ENCODE measurements around the gene S100A12. TPM values are rescaled to one million over a fixed set of nuclear protein-coding genes. Genes with fewer than 3 reads are reported as not detected.

S100A12 gene
- total and polyA plus RNA-seq, 9 of the 15 experiments (the other 6 are each of a cell fraction or from before 2014, with no cell fraction given), result not detected

- CTCF ChIA-PET (ENCODE audit: low intra/inter-chr PET ratio), result interaction anchor here (0.6 kb wide), 1 partner anchor 25 kb away, joined by 3 read pairs; no protein-coding TSS in a partner anchor
- peak; percentile 59 for TF ChIP-seq PKNOX1 (IDR thresholded peaks at IDR 0.05)
- no peak for TF ChIP-seq CUX1 (CRISPR knock-in tag; IDR thresholded peaks at IDR 0.05)
- TF ChIP-seq RCOR1 (IDR thresholded peaks at IDR 0.05; ENCODE audit: borderline replicate concordance in 1 of 2, low read depth in 2 of 2, low read length in 2 of 2), result no peak
- no peak for TF ChIP-seq THRA (IDR thresholded peaks at IDR 0.05)
- no peak for FAIRE-seq
Measured at GRCh38 chr1:153324912-153325311, 50.5 kb downstream of the S100A12 start.

More at GRCh38 chr1:153324912-153325311, 50.5 kb downstream of the S100A12 start:
- Histone ChIP-seq H3K27me3 (ENCODE audit: control insufficient read depth in 2 of 2, insufficient read depth in 2 of 2, low read length in 2 of 2) (no peaks in the 10 kb centered on the region; a peak in 1 of 5 replicates), H3K27ac (ENCODE audit: extremely low read depth, low read depth, low read length) (no peak overlapping the region), H4K20me1 (replicated peaks; ENCODE audit: control insufficient read depth, insufficient read depth, low read length) (no peaks in the 10 kb centered on the region), H2AFZ (ENCODE audit: low read depth, low read length) (no peak overlapping the region), H3K4me3 (no peak overlapping the region), H3K79me2 (ENCODE audit: control insufficient read depth, insufficient read depth, low read length) (no peaks in the 10 kb centered on the region), H3K4me2 (ENCODE audit: insufficient read depth, low read length) (no peak overlapping the region), H3K9ac (ENCODE audit: insufficient read depth in 1 of 2, low read depth in 2 of 2, low read length in 2 of 2) (no peak overlapping the region), H3K4me1 (replicated peaks in 1 of 2; ENCODE audit: control insufficient read depth in 2 of 2, insufficient read depth in 2 of 2, low read length in 2 of 2) (no peaks in the 10 kb centered on the region), H3K9me1 (ENCODE audit: control insufficient read depth, insufficient read depth, low read length) (no peaks in the 10 kb centered on the region), H3K9me3 (replicated peaks; ENCODE audit: control insufficient read depth, insufficient read depth, low read depth, low read length) (no peaks in the 10 kb centered on the region), H3K36me3 (ENCODE audit: control insufficient read depth, insufficient read depth, low read length) (no peaks in the 10 kb centered on the region)
- DNase-seq (ENCODE audit: extremely low read depth in 1 of 4, low spot score in 3 of 4), result no peak
- POLR2A ChIA-PET, result interaction anchor here (0.7 kb wide), 1 partner anchor 17 kb away, joined by 3 read pairs; no protein-coding TSS in a partner anchor
- ATAC-seq, result no peak
- BruUV-seq (replicated peaks), result no TSS peak
- intact Hi-C loops (cut with micrococcal nuclease), result no loop called here
- in situ Hi-C loops (cut with MboI), result no loop called here

Small RNA genes within 50 kb of the gene (small RNA-seq; reads per million reads assigned to genes)
- gene RNU6-160P (not detected), gene S100A15A (not detected)

Other genes with a start within 250 kb of the S100A12 start
Only the 7 nearest of the 17 such genes appear.
- not detected in 2 replicates for gene LORICRIN, start 115.9 kb downstream of the S100A12 start, total RNA-seq (2014; rRNA removed)
- not detected in 2 replicates for gene LORICRIN, start 115.9 kb downstream of the S100A12 start, total RNA-seq (2014; rRNA removed; fragmentation: Illumina TruSeq; extraction: Trizol)
- not detected in 2 replicates for gene LORICRIN, start 115.9 kb downstream of the S100A12 start, total RNA-seq (2015; rRNA removed; fragmentation: Illumina TruSeq; extraction: Trizol)
- not detected in 2 replicates for gene LORICRIN, start 115.9 kb downstream of the S100A12 start, total RNA-seq (2021)
- not detected in 2 replicates for gene LORICRIN, start 115.9 kb downstream of the S100A12 start, polyA plus RNA-seq (2011; rRNA removed)
- not detected in 2 replicates for gene LORICRIN, start 115.9 kb downstream of the S100A12 start, polyA plus RNA-seq (2014; fragmentation: Illumina TruSeq; extraction: Trizol)
- gene LORICRIN, start 115.9 kb downstream of the S100A12 start, polyA plus RNA-seq (2014; fragmentation: Nextera tagmentation; extraction: Ambion mirVana), result not detected
- gene LORICRIN, start 115.9 kb downstream of the S100A12 start, polyA plus RNA-seq (2014; rRNA removed), result not detected in 2 replicates
- not detected in 2 replicates for gene PGLYRP3, start 62.7 kb downstream of the S100A12 start, total RNA-seq (2014; rRNA removed)
- not detected in 2 replicates for gene PGLYRP3, start 62.7 kb downstream of the S100A12 start, total RNA-seq (2014; rRNA removed; fragmentation: Illumina TruSeq; extraction: Trizol)
- not detected in 2 replicates for gene PGLYRP3, start 62.7 kb downstream of the S100A12 start, total RNA-seq (2015; rRNA removed; fragmentation: Illumina TruSeq; extraction: Trizol)
- gene PGLYRP3, start 62.7 kb downstream of the S100A12 start, total RNA-seq (2021), result not detected in 2 replicates
- gene PGLYRP3, start 62.7 kb downstream of the S100A12 start, polyA plus RNA-seq (2011; rRNA removed), result not detected in 2 replicates
- gene PGLYRP3, start 62.7 kb downstream of the S100A12 start, polyA plus RNA-seq (2014; fragmentation: Illumina TruSeq; extraction: Trizol), result not detected in 2 replicates
- gene PGLYRP3, start 62.7 kb downstream of the S100A12 start, polyA plus RNA-seq (2014; fragmentation: Nextera tagmentation; extraction: Ambion mirVana), result not detected
- not detected in 2 replicates for gene PGLYRP3, start 62.7 kb downstream of the S100A12 start, polyA plus RNA-seq (2014; rRNA removed)
- not detected in 2 replicates for gene PGLYRP4, start 26.8 kb downstream of the S100A12 start, total RNA-seq (2014; rRNA removed)
- not detected in 2 replicates for gene PGLYRP4, start 26.8 kb downstream of the S100A12 start, total RNA-seq (2014; rRNA removed; fragmentation: Illumina TruSeq; extraction: Trizol)
- not detected in 2 replicates for gene PGLYRP4, start 26.8 kb downstream of the S100A12 start, total RNA-seq (2015; rRNA removed; fragmentation: Illumina TruSeq; extraction: Trizol)
- 0.13 and 0.22 TPM in 2 replicates for gene PGLYRP4, start 26.8 kb downstream of the S100A12 start, total RNA-seq (2021)
- 0.06 and 0.08 TPM in 2 replicates for gene PGLYRP4, start 26.8 kb downstream of the S100A12 start, polyA plus RNA-seq (2011; rRNA removed)
- gene PGLYRP4, start 26.8 kb downstream of the S100A12 start, polyA plus RNA-seq (2014; fragmentation: Illumina TruSeq; extraction: Trizol), result 0.07 TPM in 1 of 2 replicates, not detected in the other
- under 1 TPM in 1 of 2 experiments, not detected in 1; 0.11 TPM for gene PGLYRP4, start 26.8 kb downstream of the S100A12 start, polyA plus RNA-seq (2014; fragmentation: Nextera tagmentation; extraction: Ambion mirVana)
- not detected in 2 replicates for gene PGLYRP4, start 26.8 kb downstream of the S100A12 start, polyA plus RNA-seq (2014; rRNA removed)
- gene S100A9, start 17.8 kb downstream of the S100A12 start, total RNA-seq (2014; rRNA removed), result not detected in 2 replicates
- gene S100A9, start 17.8 kb downstream of the S100A12 start, total RNA-seq (2014; rRNA removed; fragmentation: Illumina TruSeq; extraction: Trizol), result not detected in 2 replicates
- not detected in 2 replicates for gene S100A9, start 17.8 kb downstream of the S100A12 start, total RNA-seq (2015; rRNA removed; fragmentation: Illumina TruSeq; extraction: Trizol)
- 0.34 and 0.80 TPM in 2 replicates for gene S100A9, start 17.8 kb downstream of the S100A12 start, total RNA-seq (2021)
- gene S100A9, start 17.8 kb downstream of the S100A12 start, polyA plus RNA-seq (2011; rRNA removed), result not detected in 2 replicates
- not detected in 2 replicates for gene S100A9, start 17.8 kb downstream of the S100A12 start, polyA plus RNA-seq (2014; fragmentation: Illumina TruSeq; extraction: Trizol)
- gene S100A9, start 17.8 kb downstream of the S100A12 start, polyA plus RNA-seq (2014; fragmentation: Nextera tagmentation; extraction: Ambion mirVana), result not detected
- not detected in 2 replicates for gene S100A9, start 17.8 kb downstream of the S100A12 start, polyA plus RNA-seq (2014; rRNA removed)
- gene S100A8, start 15.5 kb upstream of the S100A12 start, total RNA-seq (2014; rRNA removed), result not detected in 2 replicates
- not detected in 2 replicates for gene S100A8, start 15.5 kb upstream of the S100A12 start, total RNA-seq (2014; rRNA removed; fragmentation: Illumina TruSeq; extraction: Trizol)
- not detected in 2 replicates for gene S100A8, start 15.5 kb upstream of the S100A12 start, total RNA-seq (2015; rRNA removed; fragmentation: Illumina TruSeq; extraction: Trizol)
- gene S100A8, start 15.5 kb upstream of the S100A12 start, total RNA-seq (2021), result 0.42 and 0.60 TPM in 2 replicates
- gene S100A8, start 15.5 kb upstream of the S100A12 start, polyA plus RNA-seq (2011; rRNA removed), result not detected in 2 replicates
- gene S100A8, start 15.5 kb upstream of the S100A12 start, polyA plus RNA-seq (2014; fragmentation: Illumina TruSeq; extraction: Trizol), result not detected in 2 replicates
- under 1 TPM in 1 of 2 experiments, not detected in 1; 0.15 TPM for gene S100A8, start 15.5 kb upstream of the S100A12 start, polyA plus RNA-seq (2014; fragmentation: Nextera tagmentation; extraction: Ambion mirVana)
- gene S100A8, start 15.5 kb upstream of the S100A12 start, polyA plus RNA-seq (2014; rRNA removed), result not detected in 2 replicates
- gene S100A7A, start 40.9 kb upstream of the S100A12 start, total RNA-seq (2014; rRNA removed), result not detected in 2 replicates
- gene S100A7A, start 40.9 kb upstream of the S100A12 start, total RNA-seq (2014; rRNA removed; fragmentation: Illumina TruSeq; extraction: Trizol), result not detected in 2 replicates
- gene S100A7A, start 40.9 kb upstream of the S100A12 start, total RNA-seq (2015; rRNA removed; fragmentation: Illumina TruSeq; extraction: Trizol), result not detected in 2 replicates
- not detected in 2 replicates for gene S100A7A, start 40.9 kb upstream of the S100A12 start, total RNA-seq (2021)
- not detected in 2 replicates for gene S100A7A, start 40.9 kb upstream of the S100A12 start, polyA plus RNA-seq (2011; rRNA removed)
- gene S100A7A, start 40.9 kb upstream of the S100A12 start, polyA plus RNA-seq (2014; fragmentation: Illumina TruSeq; extraction: Trizol), result not detected in 2 replicates
- gene S100A7A, start 40.9 kb upstream of the S100A12 start, polyA plus RNA-seq (2014; fragmentation: Nextera tagmentation; extraction: Ambion mirVana), result not detected
- not detected in 2 replicates for gene S100A7A, start 40.9 kb upstream of the S100A12 start, polyA plus RNA-seq (2014; rRNA removed)
- not detected in 2 replicates for gene S100A7, start 85.0 kb upstream of the S100A12 start, total RNA-seq (2014; rRNA removed)
- gene S100A7, start 85.0 kb upstream of the S100A12 start, total RNA-seq (2014; rRNA removed; fragmentation: Illumina TruSeq; extraction: Trizol), result not detected in 2 replicates
- gene S100A7, start 85.0 kb upstream of the S100A12 start, total RNA-seq (2015; rRNA removed; fragmentation: Illumina TruSeq; extraction: Trizol), result not detected in 2 replicates
- gene S100A7, start 85.0 kb upstream of the S100A12 start, total RNA-seq (2021), result not detected in 2 replicates
- gene S100A7, start 85.0 kb upstream of the S100A12 start, polyA plus RNA-seq (2011; rRNA removed), result not detected in 2 replicates
- gene S100A7, start 85.0 kb upstream of the S100A12 start, polyA plus RNA-seq (2014; fragmentation: Illumina TruSeq; extraction: Trizol), result not detected in 2 replicates
- gene S100A7, start 85.0 kb upstream of the S100A12 start, polyA plus RNA-seq (2014; fragmentation: Nextera tagmentation; extraction: Ambion mirVana), result not detected
- gene S100A7, start 85.0 kb upstream of the S100A12 start, polyA plus RNA-seq (2014; rRNA removed), result not detected in 2 replicates